Muscle of leg (tissue), 11 donors: ENCODE data around the gene PSKH1. TPM values are rescaled to one million over a fixed set of nuclear protein-coding genes. Genes with fewer than 3 reads are reported as not detected.
A peak's percentile ranks its signal among the peaks of the same experiment; 100 is the strongest.

Experiments used
- DNase-seq: peaks from one replicate; pipeline ENCODE4 v3.0.0; 2013
- H3K27ac ChIP-seq: one replicate; pipeline ENCODE4 v1.5.1; 2013; ENCODE audit warnings: mild to moderate bottlenecking, low read length, control low read depth
- H3K27me3 ChIP-seq: one replicate; pipeline ENCODE4 v1.6.1; 2013; ENCODE audit warnings: low read length; ENCODE audit not compliant: control insufficient read depth, insufficient read depth
- H3K36me3 ChIP-seq: one replicate; pipeline ENCODE4 v1.6.1; 2013; ENCODE audit warnings: low read length; ENCODE audit not compliant: control insufficient read depth, insufficient read depth
- H3K4me1 ChIP-seq: one replicate; pipeline ENCODE4 v1.6.1; 2013; ENCODE audit warnings: low read length; ENCODE audit not compliant: control insufficient read depth, insufficient read depth
- H3K4me3 ChIP-seq: one replicate; pipeline ENCODE4 v1.5.1; 2013; ENCODE audit warnings: low read length, control low read depth
- H3K9me3 ChIP-seq: replicated peaks from 2 replicates; pipeline ENCODE4 v1.6.1; 2013; ENCODE audit warnings: low read depth, low read length; ENCODE audit not compliant: control insufficient read depth
- WGBS: methylation state at CpG from one replicate; pipeline ENCODE4 v1.1.5; 2013; ENCODE audit warnings: missing lambda C conversion rate; ENCODE audit not compliant: insufficient coverage; 5-methylcytosine and 5-hydroxymethylcytosine counted together
- polyA plus RNA-seq, 8 donors: library from polyadenylated mRNA; unstranded; fragments of 120-200 nt; gene quantifications; one replicate each; pipeline versions ENCODE4 v1.2.1 to v1.2.3, GENCODE V29; 2013; ENCODE audit warnings: inconsistent platforms in 1 of 8, low replicate concordance in 1 of 8; ENCODE audit not compliant: insufficient read length in 8 of 8, insufficient read depth in 1 of 8
- total RNA-seq: library from RNA; stranded (reverse); fragments of 120-200 nt; gene quantifications from one replicate; pipeline ENCODE4 v1.2.4, GENCODE V29; 2013

PSKH1 gene
- total and polyA plus RNA-seq, 9 donors: 8.6 to 26.1 (median 23.9) TPM

DNA sequence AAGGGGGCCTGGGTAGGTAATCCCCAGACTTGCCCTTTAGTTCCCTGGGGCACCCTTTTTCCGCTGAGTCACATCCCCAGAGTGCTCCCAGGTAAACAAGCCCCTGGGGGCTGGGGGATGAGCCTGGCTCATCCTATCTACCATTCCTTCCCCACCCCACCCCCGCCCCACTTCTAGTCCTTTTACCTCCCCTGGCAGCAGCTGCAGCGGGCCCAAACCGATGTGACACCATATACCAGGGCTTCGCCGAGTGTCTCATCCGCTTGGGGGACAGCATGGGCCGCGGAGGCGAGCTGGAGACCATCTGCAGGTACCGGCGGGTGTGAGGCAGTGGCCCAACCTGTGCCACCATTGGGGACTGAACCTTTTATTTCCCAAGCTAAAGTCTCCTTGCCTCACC, 7.5 kb upstream of the PSKH1 start:
- peaks cover 54% of the 10 kb centered on the region for H3K36me3 ChIP-seq
- WGBS: 86% methylated on average over 10 of the region's 12 CpGs

DNA sequence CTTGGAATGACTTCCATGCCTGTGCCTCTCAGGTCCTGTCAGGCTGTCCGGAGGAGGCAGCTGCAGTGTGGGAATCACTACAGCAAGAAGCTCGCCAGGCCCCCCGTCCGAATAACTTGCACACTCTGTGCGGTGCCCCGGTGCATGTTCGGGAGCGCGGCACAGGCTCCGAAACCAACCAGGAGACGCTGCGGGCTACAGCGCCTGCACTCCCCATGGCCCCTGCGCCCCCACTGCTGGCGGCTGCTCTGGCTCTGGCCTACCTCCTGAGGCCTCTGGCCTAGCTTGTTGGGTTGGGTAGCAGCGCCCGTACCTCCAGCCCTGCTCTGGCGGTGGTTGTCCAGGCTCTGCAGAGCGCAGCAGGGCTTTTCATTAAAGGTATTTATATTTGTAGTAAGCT, 7.1 kb upstream of the PSKH1 start:
- H3K27ac ChIP-seq: no peak overlapping the region
- no peaks in the 10 kb centered on the region for H3K27me3 ChIP-seq
- H3K4me3 ChIP-seq: no peak overlapping the region
- peaks cover 50% of the 10 kb centered on the region for H3K36me3 ChIP-seq
- peaks cover 52% of the 10 kb centered on the region for H3K4me1 ChIP-seq
- DNase-seq: no peak
- 87% methylated on average over 15 of the region's 19 CpGs for WGBS
- H3K9me3 ChIP-seq: no peaks in the 10 kb centered on the region

More for the DNA sequence above, 7.5 kb upstream of the PSKH1 start:
- no peaks in the 10 kb centered on the region for H3K27me3 ChIP-seq
- no peak for DNase-seq
- H3K4me1 ChIP-seq: peaks cover 57% of the 10 kb centered on the region
- H3K27ac ChIP-seq: no peak overlapping the region
- no peaks in the 10 kb centered on the region for H3K9me3 ChIP-seq
- H3K4me3 ChIP-seq: no peak overlapping the region

DNA sequence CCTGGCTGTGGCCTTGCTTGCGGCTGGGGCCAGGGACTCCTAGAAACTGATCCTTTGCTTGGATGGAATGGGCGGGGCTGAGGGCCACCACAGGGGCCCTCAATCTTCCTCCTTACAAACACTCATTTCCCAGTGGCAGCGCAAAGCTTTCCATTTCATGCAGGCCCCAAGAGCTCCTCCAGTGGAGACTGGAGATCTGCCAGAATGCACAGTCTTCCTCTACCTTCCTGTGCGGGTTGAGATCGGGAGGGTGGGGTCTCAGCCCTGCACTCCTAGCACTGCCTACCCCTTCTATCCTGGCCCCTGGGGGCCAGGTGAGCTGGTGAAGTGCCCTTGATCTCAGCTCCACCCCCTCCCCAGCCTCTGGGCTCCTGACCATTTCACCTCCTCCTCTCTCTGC, 6.7 kb upstream of the PSKH1 start:
- peaks cover 48% of the 10 kb centered on the region for H3K4me1 ChIP-seq
- H3K27me3 ChIP-seq: no peaks in the 10 kb centered on the region
- 92% methylated on average over 2 of the region's 5 CpGs for WGBS
- H3K27ac ChIP-seq: no peak overlapping the region
- no peak overlapping the region for H3K4me3 ChIP-seq
- no peak for DNase-seq
- H3K9me3 ChIP-seq: no peaks in the 10 kb centered on the region
- H3K36me3 ChIP-seq: peaks cover 46% of the 10 kb centered on the region

DNA sequence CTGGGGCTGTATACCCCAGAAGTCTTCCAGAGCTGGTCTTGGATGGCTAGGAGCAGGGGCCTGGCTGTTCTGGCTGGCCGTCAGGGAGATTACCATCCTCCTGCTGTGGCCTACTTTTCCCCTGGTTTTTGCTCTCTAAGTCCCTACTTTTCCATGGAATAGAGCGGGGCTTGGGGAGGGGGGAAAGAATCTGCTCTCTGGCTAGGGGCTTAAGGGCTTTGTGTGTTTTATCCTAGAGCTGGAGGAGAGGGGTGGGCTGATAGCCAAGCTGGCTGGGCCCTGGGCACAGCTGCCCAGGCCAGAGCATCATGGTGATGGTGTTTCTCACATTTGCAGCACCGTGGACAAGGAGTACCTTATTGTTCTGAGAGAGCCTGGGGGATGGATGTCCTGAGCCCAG, 4.7 kb upstream of the PSKH1 start:
- Histone ChIP-seq H3K27me3 (no peaks in the 10 kb centered on the region), H3K9me3 (no peaks in the 10 kb centered on the region), H3K27ac (peak overlapping the region; percentile 35), H3K4me3 (no peak overlapping the region), H3K4me1 (peaks cover 30% of the 10 kb centered on the region), H3K36me3 (peaks cover 29% of the 10 kb centered on the region)
- DNase-seq: peak; percentile 41
- WGBS: 100% methylated on average over 1 of the region's 3 CpGs

DNA sequence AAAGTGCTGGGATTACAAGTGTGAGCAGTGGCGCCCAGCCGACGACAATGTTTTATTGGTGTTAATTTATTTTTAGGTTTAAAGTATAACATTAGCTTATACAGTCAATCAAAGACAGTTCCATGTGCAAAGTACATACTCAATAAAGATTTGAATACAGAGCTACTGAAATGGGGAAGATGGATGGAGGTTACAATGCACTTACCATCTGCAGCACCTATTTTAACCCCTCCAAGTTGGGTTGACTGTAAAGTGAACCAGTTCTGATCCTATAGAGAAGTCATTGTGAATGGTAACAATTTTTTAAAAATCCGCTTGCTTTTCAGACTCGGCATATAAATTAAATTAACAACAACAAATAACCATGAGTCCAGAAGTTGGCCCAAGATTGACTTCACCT, 679 bp upstream of the PSKH1 start:
- Histone ChIP-seq H3K4me1 (peaks cover 28% of the 10 kb centered on the region), H3K36me3 (no peaks in the 10 kb centered on the region), H3K27ac (no peak overlapping the region), H3K27me3 (no peaks in the 10 kb centered on the region), H3K9me3 (no peaks in the 10 kb centered on the region), H3K4me3 (peak overlapping the region; percentile 49)
- no CpG with 5 or more reads among the region's 5 CpGs for WGBS
- no peak for DNase-seq

DNA sequence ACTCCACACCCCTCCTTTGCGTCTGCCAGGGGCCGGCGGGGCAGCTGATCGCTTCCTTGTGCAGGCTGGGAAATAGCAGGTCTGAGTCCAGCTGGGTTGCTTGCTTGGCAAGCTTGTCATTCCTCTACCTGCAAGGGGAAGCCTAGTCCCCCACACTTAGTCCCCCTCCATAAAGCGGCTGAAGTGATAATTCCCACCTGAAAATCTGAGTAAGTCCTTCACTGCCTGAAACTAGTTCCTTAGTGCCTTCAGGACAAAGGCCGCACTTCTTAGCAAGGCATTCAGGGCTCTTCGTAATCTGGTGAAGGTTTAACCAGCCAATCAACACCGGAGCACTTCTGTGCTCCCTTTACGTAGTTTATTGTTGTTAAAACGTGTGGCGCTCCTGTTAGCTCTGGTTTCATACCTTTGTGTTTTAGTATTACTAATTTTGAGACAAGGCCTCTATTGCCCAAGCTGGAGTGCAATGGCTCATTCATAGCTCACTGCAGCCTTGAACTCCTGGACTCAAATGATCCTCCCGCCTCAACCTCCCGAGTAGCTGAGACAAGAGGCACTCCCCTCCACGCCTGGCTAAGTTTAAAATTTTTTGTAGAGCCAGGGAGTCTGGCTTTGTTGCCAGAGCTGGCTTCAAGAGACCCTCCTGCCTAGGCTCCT, 817 bp downstream of the PSKH1 start:
- H3K9me3 ChIP-seq: no peaks in the 10 kb centered on the region
- no peaks in the 10 kb centered on the region for H3K36me3 ChIP-seq
- no peaks in the 10 kb centered on the region for H3K27me3 ChIP-seq
- peak overlapping the region; percentile 99 for H3K4me3 ChIP-seq
- peaks cover 18% of the 10 kb centered on the region for H3K4me1 ChIP-seq
- H3K27ac ChIP-seq: peak overlapping the region; percentile 94
- 19% methylated on average over 3 of the region's 14 CpGs for WGBS
- no peak for DNase-seq

DNA sequence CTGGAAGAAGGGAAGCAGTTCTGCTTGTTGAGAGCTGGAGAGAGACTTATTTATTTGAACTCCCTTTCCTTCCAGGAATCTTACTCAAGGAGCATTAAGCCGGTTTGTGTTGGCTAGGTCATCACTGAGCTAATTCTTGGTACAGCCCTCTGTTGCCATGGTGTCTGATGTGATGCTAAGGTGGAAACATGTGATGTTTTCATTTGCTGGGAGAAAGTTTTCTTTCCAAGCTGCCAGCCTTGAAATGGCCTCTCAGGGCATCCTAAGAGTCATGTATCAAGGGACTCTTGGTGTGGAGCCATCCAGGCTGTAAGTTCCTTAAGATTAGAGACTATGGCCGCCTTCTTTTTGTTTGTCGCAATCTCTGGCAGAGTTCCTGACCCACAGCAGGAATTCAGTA, 4.2 kb downstream of the PSKH1 start:
- H3K27ac ChIP-seq: no peak overlapping the region

DNA sequence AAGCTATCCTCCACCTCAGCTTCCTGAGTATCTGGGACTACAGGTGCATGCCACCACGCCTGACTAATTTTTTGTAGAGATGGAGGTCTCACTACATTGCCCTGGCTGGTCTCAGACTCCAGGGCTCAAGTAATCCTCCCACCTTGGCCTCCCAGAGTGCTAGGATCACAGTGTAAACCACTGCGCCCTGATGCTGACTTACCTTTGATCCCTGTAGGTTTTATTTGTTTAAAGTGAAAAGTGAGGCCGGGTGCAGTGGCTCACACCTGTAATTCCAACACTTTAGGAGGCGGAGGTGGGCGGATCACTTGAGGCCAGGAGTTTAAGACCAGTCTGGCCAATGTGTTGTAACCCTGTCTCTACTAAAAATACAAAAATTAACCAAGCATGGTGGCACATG, 8.7 kb downstream of the PSKH1 start:
- Histone ChIP-seq H3K4me3 (no peak overlapping the region), H3K9me3 (no peaks in the 10 kb centered on the region), H3K36me3 (peaks cover 17% of the 10 kb centered on the region), H3K4me1 (peaks cover 11% of the 10 kb centered on the region), H3K27me3 (no peaks in the 10 kb centered on the region), H3K27ac (no peak overlapping the region)
- 100% methylated on average over 1 of the region's 5 CpGs for WGBS
- DNase-seq: no peak

More for the DNA sequence above, 4.2 kb downstream of the PSKH1 start:
- Histone ChIP-seq H3K27me3 (no peaks in the 10 kb centered on the region), H3K4me1 (peaks cover 28% of the 10 kb centered on the region), H3K4me3 (no peak overlapping the region), H3K36me3 (peaks cover 9% of the 10 kb centered on the region), H3K9me3 (no peaks in the 10 kb centered on the region)
- DNase-seq: peak; percentile 56
- WGBS: no CpG with 5 or more reads among the region's 3 CpGs

DNA sequence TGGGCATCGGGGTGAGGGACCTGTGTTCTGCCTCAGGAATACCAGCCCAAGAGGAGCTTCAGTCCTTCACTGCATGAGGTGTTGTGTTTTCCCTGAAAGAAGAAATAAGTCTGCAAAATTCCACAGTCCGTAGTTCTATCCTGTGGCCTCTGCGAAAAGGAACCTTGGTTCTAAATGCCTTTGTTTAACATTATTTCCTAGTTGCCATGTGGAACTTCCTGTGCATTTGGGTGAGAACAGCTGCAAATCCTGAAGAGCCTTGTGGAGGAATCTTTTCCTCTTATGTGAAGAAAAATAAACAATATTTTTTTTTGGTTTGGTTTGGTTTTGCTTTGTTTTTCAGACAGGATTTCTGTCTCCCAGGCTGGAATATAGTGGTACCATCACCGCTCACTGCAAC, 9.8 kb downstream of the PSKH1 start:
- Histone ChIP-seq H3K27ac (peak overlapping the region; percentile 45), H3K9me3 (no peaks in the 10 kb centered on the region), H3K4me3 (no peak overlapping the region), H3K4me1 (peaks cover 11% of the 10 kb centered on the region), H3K27me3 (no peaks in the 10 kb centered on the region), H3K36me3 (peaks cover 17% of the 10 kb centered on the region)
- 83% methylated on average over 1 of the region's 4 CpGs for WGBS
- no peak for DNase-seq

DNA sequence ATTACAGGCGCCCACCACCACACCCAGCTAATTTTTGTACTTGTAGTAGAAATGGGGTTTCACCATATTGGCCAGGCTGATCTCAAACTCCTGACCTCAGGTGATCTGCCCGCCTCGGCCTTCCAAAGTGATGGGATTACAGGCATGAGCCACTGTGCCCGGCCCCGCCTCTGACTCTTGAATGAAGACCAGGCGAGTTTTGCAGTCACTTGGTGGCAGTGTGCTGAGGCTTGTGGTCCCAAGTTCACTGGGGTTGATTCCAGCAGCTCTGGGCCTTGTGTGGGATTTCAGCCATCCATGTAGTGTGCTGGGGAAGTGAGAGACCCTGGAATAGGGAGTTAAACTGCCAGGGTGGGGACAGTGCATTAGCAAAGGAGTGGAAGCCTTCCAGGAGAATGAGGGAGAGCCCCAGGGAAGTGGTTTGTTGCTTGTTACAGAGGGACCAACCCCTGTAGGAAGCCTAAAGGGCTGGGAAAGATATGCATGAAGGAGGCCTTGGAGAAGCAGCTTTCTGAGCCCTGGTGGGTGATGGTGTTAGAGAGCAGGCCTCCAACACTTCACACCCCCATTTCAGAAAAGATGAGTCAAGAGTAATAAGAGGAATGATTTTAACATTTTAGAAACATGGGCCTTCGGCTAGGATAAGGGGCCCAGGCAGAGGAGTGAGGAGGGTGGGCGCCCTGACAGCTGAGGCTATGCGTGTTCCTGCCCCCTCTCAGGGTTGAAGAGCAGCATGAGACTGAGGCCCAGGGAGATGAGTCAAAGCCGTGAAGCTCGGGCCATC, 14.5 kb downstream of the PSKH1 start:
- Histone ChIP-seq H3K27ac (no peak overlapping the region), H3K4me1 (peaks cover 11% of the 10 kb centered on the region), H3K36me3 (peaks cover 45% of the 10 kb centered on the region), H3K4me3 (no peak overlapping the region), H3K27me3 (no peaks in the 10 kb centered on the region), H3K9me3 (no peaks in the 10 kb centered on the region)
- 85% methylated on average over 7 of the region's 11 CpGs for WGBS
- no peak for DNase-seq
